Measurements from ENCODE around the gene ANKMY1.

DNA sequence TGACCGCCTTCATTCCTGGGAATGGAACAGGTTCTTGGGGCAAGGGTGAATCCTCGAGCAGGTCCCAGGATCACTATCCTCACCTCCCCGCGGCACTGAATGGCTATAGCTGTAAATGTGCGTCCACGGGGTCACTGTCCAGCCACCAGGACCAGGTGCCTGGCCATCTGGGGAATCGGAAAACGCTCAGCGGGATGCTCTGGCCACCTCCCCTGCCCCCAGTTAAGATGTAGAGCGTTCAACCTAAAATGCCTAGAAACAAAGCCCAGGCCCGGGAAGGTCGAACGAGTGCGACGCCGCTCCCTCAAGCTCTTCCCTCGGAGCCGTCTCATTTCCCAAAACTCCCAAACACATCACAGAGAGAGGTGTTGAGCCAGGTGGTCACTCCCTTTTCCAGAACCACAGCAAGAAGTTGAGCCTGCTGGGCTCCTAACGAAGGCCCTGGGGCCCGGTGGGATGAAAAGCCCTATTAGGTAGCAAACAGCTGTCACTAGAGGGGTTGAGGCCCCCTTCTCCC lies 28.0 kb upstream of the ANKMY1 start:
- TF ChIP-seq, protein P1, sequence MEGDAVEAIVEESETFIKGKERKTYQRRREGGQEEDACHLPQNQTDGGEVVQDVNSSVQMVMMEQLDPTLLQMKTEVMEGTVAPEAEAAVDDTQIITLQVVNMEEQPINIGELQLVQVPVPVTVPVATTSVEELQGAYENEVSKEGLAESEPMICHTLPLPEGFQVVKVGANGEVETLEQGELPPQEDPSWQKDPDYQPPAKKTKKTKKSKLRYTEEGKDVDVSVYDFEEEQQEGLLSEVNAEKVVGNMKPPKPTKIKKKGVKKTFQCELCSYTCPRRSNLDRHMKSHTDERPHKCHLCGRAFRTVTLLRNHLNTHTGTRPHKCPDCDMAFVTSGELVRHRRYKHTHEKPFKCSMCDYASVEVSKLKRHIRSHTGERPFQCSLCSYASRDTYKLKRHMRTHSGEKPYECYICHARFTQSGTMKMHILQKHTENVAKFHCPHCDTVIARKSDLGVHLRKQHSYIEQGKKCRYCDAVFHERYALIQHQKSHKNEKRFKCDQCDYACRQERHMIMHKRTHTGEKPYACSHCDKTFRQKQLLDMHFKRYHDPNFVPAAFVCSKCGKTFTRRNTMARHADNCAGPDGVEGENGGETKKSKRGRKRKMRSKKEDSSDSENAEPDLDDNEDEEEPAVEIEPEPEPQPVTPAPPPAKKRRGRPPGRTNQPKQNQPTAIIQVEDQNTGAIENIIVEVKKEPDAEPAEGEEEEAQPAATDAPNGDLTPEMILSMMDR (IDR thresholded peaks at IDR 0.05) = no peak
- TF ChIP-seq POLR2A (IDR thresholded peaks at IDR 0.05) = no peak

Measured in testis (tissue), 2 donors.